ENCODE results near the gene PIGQ. TPM values are rescaled to one million over a fixed set of nuclear protein-coding genes. Genes with fewer than 3 reads are reported as not detected.

The PIGQ gene
- total RNA-seq, 1 experiment from 2014 or later = 45.6 TPM

DNA sequence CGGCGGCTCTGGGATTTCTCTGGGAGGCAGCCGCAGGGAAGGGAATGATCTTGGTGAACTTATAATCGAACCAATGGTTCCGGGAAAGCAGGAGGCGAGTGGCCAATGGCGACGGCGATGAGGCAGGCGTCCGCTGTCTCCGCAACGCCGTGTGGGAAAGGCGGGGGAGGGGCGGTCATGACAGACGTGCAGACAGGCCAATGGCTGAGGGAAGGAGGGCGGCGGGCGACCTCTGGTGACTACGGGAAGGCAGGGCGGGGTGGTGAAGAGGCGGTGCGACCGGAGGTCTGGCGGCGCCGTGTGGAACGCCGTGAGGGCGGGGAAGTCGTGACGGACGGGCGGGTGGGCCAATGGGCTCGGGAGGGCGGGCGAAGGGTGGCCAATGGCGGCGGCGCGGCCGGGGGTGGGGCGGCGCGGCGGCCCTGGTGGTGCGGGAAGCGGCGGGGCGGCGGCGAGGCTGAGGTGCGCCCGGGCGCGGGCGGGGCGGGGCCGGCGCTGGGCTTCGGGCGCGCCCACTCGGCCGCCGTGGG is 20.0 kb downstream of the PIGQ start, which contains the start of gene RAB40C:
Gene RAB40C (plus strand): TSS at position 409 of the 530 bp plus-strand sequence. CDS start 226 bp downstream, outside the sequence.
- BruUV-seq (replicated peaks) = no TSS peak
- H3K36me3 Mint-ChIP-seq (ENCODE audit: insufficient read depth, unreplicated experiment) = peaks cover 58% of the 10 kb centered on the region
- intact Hi-C loops (cut with micrococcal nuclease) = loop anchor here (2.0 to 5.0 kb wide), 2 partner anchors 59 to 197 kb away; partner anchors contain the start of gene WDR90
- no peaks in the 10 kb centered on the region for H3K27me3 Mint-ChIP-seq (ENCODE audit: insufficient read depth, unreplicated experiment)
- peak within 1 kb of the TSS; percentile 91 for H3K4me3 Mint-ChIP-seq (ENCODE audit: unreplicated experiment)
- DNase-seq (ENCODE audit: unreplicated experiment) = peak; percentile 96
- no peak for TF ChIP-seq CTCF (IDR thresholded peaks at IDR 0.05; ENCODE audit: unreplicated experiment)
- POLR2A ChIA-PET = interaction anchor here (0.7 to 5.7 kb wide), 13 partner anchors 9 to 166 kb away, joined by 3 to 88 read pairs (median 3); partner anchors contain the start of genes CAPN15, METTL26, RHBDL1 and WDR24
- H3K27ac Mint-ChIP-seq (ENCODE audit: low read depth, unreplicated experiment) = peak within 1 kb of the TSS; percentile 96
- H3K9me3 Mint-ChIP-seq (ENCODE audit: unreplicated experiment) = no peaks in the 10 kb centered on the region
- CTCF ChIA-PET = interaction anchor here (0.7 kb wide), 1 partner anchor 70 kb away, joined by 3 read pairs; no protein-coding TSS in a partner anchor
- peaks cover 41% of the 10 kb centered on the region for H3K4me1 Mint-ChIP-seq (ENCODE audit: insufficient read depth, unreplicated experiment)

DNA sequence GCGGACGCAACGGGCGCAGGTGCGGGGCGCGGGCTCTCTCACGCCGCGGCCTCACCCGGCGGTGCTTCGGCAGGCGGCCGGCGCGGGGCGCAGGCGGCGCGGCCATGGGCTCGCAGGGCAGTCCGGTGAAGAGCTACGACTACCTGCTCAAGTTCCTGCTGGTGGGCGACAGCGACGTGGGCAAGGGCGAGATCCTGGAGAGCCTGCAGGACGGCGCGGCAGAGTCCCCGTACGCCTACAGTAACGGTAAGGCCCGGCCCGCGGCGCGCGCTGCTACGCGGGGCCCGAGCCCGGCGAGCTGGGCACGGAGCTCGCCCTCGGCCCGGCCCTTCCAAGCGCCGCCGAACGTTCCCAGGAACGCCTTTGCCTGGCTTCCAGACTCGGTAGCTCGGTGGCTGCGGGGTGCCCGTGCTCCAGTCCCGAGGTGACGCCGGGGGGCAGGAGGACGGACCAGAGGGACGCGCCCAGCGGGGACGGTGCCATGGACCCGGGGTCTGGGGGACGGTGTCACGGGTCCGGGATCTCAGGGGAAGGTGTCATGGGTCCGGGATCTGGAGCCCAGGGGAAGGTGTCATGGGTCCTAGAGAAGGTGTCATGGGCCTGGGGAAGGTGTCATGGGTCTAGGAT is 20.5 kb downstream of the PIGQ start:
- Mint-ChIP-seq H3K4me3 (ENCODE audit: unreplicated experiment) (peak overlapping the region; percentile 91), H3K27ac (ENCODE audit: low read depth, unreplicated experiment) (peak overlapping the region; percentile 96), H3K9me3 (ENCODE audit: unreplicated experiment) (no peaks in the 10 kb centered on the region), H3K36me3 (ENCODE audit: insufficient read depth, unreplicated experiment) (peaks cover 57% of the 10 kb centered on the region), H3K4me1 (ENCODE audit: insufficient read depth, unreplicated experiment) (peaks cover 42% of the 10 kb centered on the region), H3K27me3 (ENCODE audit: insufficient read depth, unreplicated experiment) (no peaks in the 10 kb centered on the region)
- intact Hi-C loops (cut with micrococcal nuclease) = no loop called here
- BruUV-seq (replicated peaks) = no TSS peak
- DNase-seq (ENCODE audit: unreplicated experiment) = peak; percentile 46
- CTCF ChIA-PET = interaction anchor here (0.6 to 1.1 kb wide), 6 partner anchors 34 to 78 kb away, joined by 3 to 5 read pairs (median 3); partner anchors contain the start of gene RHOT2
- POLR2A ChIA-PET = interaction anchor here (0.6 to 5.7 kb wide), 15 partner anchors 10 to 1571 kb away, joined by 3 to 88 read pairs (median 3); partner anchors contain the start of genes CAPN15, METTL26, RAB11FIP3 and RHBDL1
- no peak for TF ChIP-seq CTCF (IDR thresholded peaks at IDR 0.05; ENCODE audit: unreplicated experiment)

DNA sequence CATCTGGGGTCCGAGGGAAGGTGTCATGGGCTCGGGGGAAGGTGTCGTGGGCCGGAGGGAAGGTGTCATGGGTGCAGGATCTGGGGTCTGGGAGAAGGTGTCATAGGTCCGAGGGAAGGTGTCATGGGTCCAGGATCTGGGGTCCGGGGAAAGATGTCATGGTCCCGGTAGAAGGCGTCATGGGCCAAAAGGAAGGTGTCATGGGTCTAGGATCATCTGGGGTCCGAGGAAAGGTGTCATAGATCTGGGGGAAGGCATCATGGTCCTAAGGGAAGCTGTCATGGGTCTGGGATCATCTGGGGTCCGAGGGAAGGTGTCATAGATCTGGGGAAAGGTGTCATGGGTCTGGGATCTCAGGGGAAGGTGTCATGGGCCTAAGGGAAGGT is 21.0 kb downstream of the PIGQ start:
- POLR2A ChIA-PET = interaction anchor here (0.6 to 5.7 kb wide), 12 partner anchors 10 to 1571 kb away, joined by 3 to 88 read pairs (median 3); partner anchors contain the start of genes CAPN15, METTL26, RAB11FIP3 and WDR24
- intact Hi-C loops (cut with micrococcal nuclease) = no loop called here
- TF ChIP-seq CTCF (IDR thresholded peaks at IDR 0.05; ENCODE audit: unreplicated experiment) = no peak
- no TSS peak for BruUV-seq (replicated peaks)
- Mint-ChIP-seq H3K27ac (ENCODE audit: low read depth, unreplicated experiment) (peak overlapping the region; percentile 70), H3K27me3 (ENCODE audit: insufficient read depth, unreplicated experiment) (no peaks in the 10 kb centered on the region), H3K36me3 (ENCODE audit: insufficient read depth, unreplicated experiment) (peaks cover 54% of the 10 kb centered on the region), H3K4me1 (ENCODE audit: insufficient read depth, unreplicated experiment) (peaks cover 42% of the 10 kb centered on the region), H3K4me3 (ENCODE audit: unreplicated experiment) (peak overlapping the region; percentile 91), H3K9me3 (ENCODE audit: unreplicated experiment) (no peaks in the 10 kb centered on the region)
- DNase-seq (ENCODE audit: unreplicated experiment) = no peak
- CTCF ChIA-PET = interaction anchor here (0.6 to 1.1 kb wide), 5 partner anchors 33 to 77 kb away, joined by 3 to 5 read pairs (median 3); partner anchors contain the start of gene RHOT2

GRCh38 chr16:591231-591630 is 21.5 kb downstream of the PIGQ start:
- H3K27ac Mint-ChIP-seq (ENCODE audit: low read depth, unreplicated experiment) = peak overlapping the region; percentile 70
- H3K9me3 Mint-ChIP-seq (ENCODE audit: unreplicated experiment) = no peaks in the 10 kb centered on the region
- CTCF ChIA-PET = interaction anchor here (1.0 to 1.2 kb wide), 4 partner anchors 53 to 77 kb away, joined by 3 to 7 read pairs (median 3); partner anchors contain the start of gene RHOT2
- POLR2A ChIA-PET = interaction anchor here (1.1 to 5.7 kb wide), 4 partner anchors 31 to 128 kb away, joined by 4 to 88 read pairs (median 46); partner anchors contain the start of gene METTL26
- peak overlapping the region; percentile 91 for H3K4me3 Mint-ChIP-seq (ENCODE audit: unreplicated experiment)
- DNase-seq (ENCODE audit: unreplicated experiment) = no peak
- peaks cover 58% of the 10 kb centered on the region for H3K36me3 Mint-ChIP-seq (ENCODE audit: insufficient read depth, unreplicated experiment)
- no peaks in the 10 kb centered on the region for H3K27me3 Mint-ChIP-seq (ENCODE audit: insufficient read depth, unreplicated experiment)
- BruUV-seq (replicated peaks) = no TSS peak
- no peak for TF ChIP-seq CTCF (IDR thresholded peaks at IDR 0.05; ENCODE audit: unreplicated experiment)
- intact Hi-C loops (cut with micrococcal nuclease) = no loop called here
- H3K4me1 Mint-ChIP-seq (ENCODE audit: insufficient read depth, unreplicated experiment) = peaks cover 46% of the 10 kb centered on the region
